HPDE6-E6E7 (cell line): Measurements from ENCODE around the gene ZBTB20.

Experiments used
- DNase-seq: peaks from one replicate; pipeline ENCODE4 v3.0.0; 2011; ENCODE audit warnings: missing footprints; ENCODE audit errors: extremely low spot score

The ZBTB20 gene

GRCh38 chr3:114872588-114872987, 274.5 kb downstream of the ZBTB20 start:
- no peak for DNase-seq

- no peak for DNase-seq
Measured at GRCh38 chr3:114872050-114872449, 275.0 kb downstream of the ZBTB20 start.

- no peak for DNase-seq
Measured at GRCh38 chr3:114867835-114868503, 279.1 kb downstream of the ZBTB20 start.

- no peak for DNase-seq
Measured at GRCh38 chr3:114867359-114867758, 279.7 kb downstream of the ZBTB20 start.

- no peak for DNase-seq
Measured at GRCh38 chr3:114866430-114866829, 280.7 kb downstream of the ZBTB20 start.

GRCh38 chr3:114864970-114865369, 282.1 kb downstream of the ZBTB20 start:
- no peak for DNase-seq

- DNase-seq = no peak
Measured at GRCh38 chr3:114863848-114864247, 283.2 kb downstream of the ZBTB20 start.

- DNase-seq = no peak
Measured at GRCh38 chr3:114861666-114862065, 285.4 kb downstream of the ZBTB20 start.

GRCh38 chr3:114860531-114860930, 286.6 kb downstream of the ZBTB20 start:
- DNase-seq = no peak

- DNase-seq = no peak
Measured at GRCh38 chr3:114858329-114858728, 288.8 kb downstream of the ZBTB20 start.

- DNase-seq = no peak
Measured at GRCh38 chr3:114857299-114857701, 289.8 kb downstream of the ZBTB20 start.

- DNase-seq = no peak
Measured at GRCh38 chr3:114856835-114857234, 290.3 kb downstream of the ZBTB20 start.

- no peak for DNase-seq
Measured at GRCh38 chr3:114855839-114856238, 291.2 kb downstream of the ZBTB20 start.

- no peak for DNase-seq
Measured at GRCh38 chr3:114852966-114853365, 294.1 kb downstream of the ZBTB20 start.

- no peak for DNase-seq
Measured at GRCh38 chr3:114850898-114851297, 296.2 kb downstream of the ZBTB20 start.

- DNase-seq = no peak
Measured at GRCh38 chr3:114848643-114849350, 298.3 kb downstream of the ZBTB20 start.

GRCh38 chr3:114848082-114848481, 299.0 kb downstream of the ZBTB20 start:
- no peak for DNase-seq

GRCh38 chr3:114847564-114847963, 299.5 kb downstream of the ZBTB20 start:
- no peak for DNase-seq

- no peak for DNase-seq
Measured at GRCh38 chr3:114846779-114847178, 300.3 kb downstream of the ZBTB20 start.

- DNase-seq = no peak
Measured at GRCh38 chr3:114846252-114846651, 300.8 kb downstream of the ZBTB20 start.

- DNase-seq = peak; percentile 14
Measured at GRCh38 chr3:114841515-114841914, 305.6 kb downstream of the ZBTB20 start.

- DNase-seq = no peak
Measured at GRCh38 chr3:114839476-114839875, 307.6 kb downstream of the ZBTB20 start.

- DNase-seq = no peak
Measured at GRCh38 chr3:114838025-114838424, 309.1 kb downstream of the ZBTB20 start.
